NCI-H146 treated with DMSO at 0.1 percent for 48 hours (cell line): ENCODE results near the gene PSG1.
"Not testable (repeated sequence)": the region's sequence is repeated elsewhere in the genome, so short reads cannot be mapped to it uniquely, and the experiment has no call there.

ENCODE experiments used
- DNase-seq: peaks from one replicate; lab custom pipeline; 2025; ENCODE audit not compliant: unreplicated experiment; lab: John Stamatoyannopoulos, UW

The PSG1 gene

GRCh38 chr19:42882010-42882409, 2.5 kb upstream of the PSG1 start:
- not testable (repeated sequence) for DNase-seq

- DNase-seq = not testable (repeated sequence)
Measured at GRCh38 chr19:42881279-42881678, 1.8 kb upstream of the PSG1 start.

- DNase-seq = not testable (repeated sequence)
Measured at GRCh38 chr19:42880621-42881020, 1.1 kb upstream of the PSG1 start.

GRCh38 chr19:42876596-42876995, 2.9 kb downstream of the PSG1 start:
- DNase-seq = not testable (repeated sequence)

- not testable (repeated sequence) for DNase-seq
Measured at GRCh38 chr19:42875881-42876280, 3.6 kb downstream of the PSG1 start.

- not testable (repeated sequence) for DNase-seq
Measured at GRCh38 chr19:42874901-42875813, 4.4 kb downstream of the PSG1 start.

- DNase-seq = not testable (repeated sequence)
Measured at GRCh38 chr19:42874136-42874535, 5.4 kb downstream of the PSG1 start.

- no peak for DNase-seq
Measured at GRCh38 chr19:42872608-42873007, 6.9 kb downstream of the PSG1 start.

- DNase-seq = no peak
Measured at GRCh38 chr19:42857544-42857867, 22.0 kb downstream of the PSG1 start.

- not testable (repeated sequence) for DNase-seq
Measured at GRCh38 chr19:42856866-42857543, 22.5 kb downstream of the PSG1 start.

- not testable (repeated sequence) for DNase-seq
Measured at GRCh38 chr19:42854745-42855144, 24.8 kb downstream of the PSG1 start.

GRCh38 chr19:42853231-42853630, 26.3 kb downstream of the PSG1 start:
- DNase-seq = not testable (repeated sequence)

GRCh38 chr19:42852821-42853220, 26.7 kb downstream of the PSG1 start:
- DNase-seq = not testable (repeated sequence)

GRCh38 chr19:42851718-42852280, 27.7 kb downstream of the PSG1 start:
- DNase-seq = not testable (repeated sequence)

- no peak for DNase-seq
Measured at GRCh38 chr19:42850981-42851717, 28.4 kb downstream of the PSG1 start.

- no peak for DNase-seq
Measured at GRCh38 chr19:42846597-42846996, 32.9 kb downstream of the PSG1 start.

GRCh38 chr19:42843631-42844030, 35.9 kb downstream of the PSG1 start:
- not testable (repeated sequence) for DNase-seq

- not testable (repeated sequence) for DNase-seq
Measured at GRCh38 chr19:42832746-42833442, 46.6 kb downstream of the PSG1 start.

GRCh38 chr19:42832023-42832680, 47.4 kb downstream of the PSG1 start:
- not testable (repeated sequence) for DNase-seq
